Suppressor macrophage treated with lipopolysaccharide for 4 hours (primary cell): Measurements from ENCODE around the gene LCNL1.
A peak's percentile ranks its signal among the peaks of the same experiment; 100 is the strongest.
"Not testable (repeated sequence)": the region's sequence is repeated elsewhere in the genome, so short reads cannot be mapped to it uniquely, and the experiment has no call there.

Experiments used
- DNase-seq: peaks from one replicate; pipeline ENCODE4 v3.0.0-alpha.2; 2020

Gene LCNL1

DNA sequence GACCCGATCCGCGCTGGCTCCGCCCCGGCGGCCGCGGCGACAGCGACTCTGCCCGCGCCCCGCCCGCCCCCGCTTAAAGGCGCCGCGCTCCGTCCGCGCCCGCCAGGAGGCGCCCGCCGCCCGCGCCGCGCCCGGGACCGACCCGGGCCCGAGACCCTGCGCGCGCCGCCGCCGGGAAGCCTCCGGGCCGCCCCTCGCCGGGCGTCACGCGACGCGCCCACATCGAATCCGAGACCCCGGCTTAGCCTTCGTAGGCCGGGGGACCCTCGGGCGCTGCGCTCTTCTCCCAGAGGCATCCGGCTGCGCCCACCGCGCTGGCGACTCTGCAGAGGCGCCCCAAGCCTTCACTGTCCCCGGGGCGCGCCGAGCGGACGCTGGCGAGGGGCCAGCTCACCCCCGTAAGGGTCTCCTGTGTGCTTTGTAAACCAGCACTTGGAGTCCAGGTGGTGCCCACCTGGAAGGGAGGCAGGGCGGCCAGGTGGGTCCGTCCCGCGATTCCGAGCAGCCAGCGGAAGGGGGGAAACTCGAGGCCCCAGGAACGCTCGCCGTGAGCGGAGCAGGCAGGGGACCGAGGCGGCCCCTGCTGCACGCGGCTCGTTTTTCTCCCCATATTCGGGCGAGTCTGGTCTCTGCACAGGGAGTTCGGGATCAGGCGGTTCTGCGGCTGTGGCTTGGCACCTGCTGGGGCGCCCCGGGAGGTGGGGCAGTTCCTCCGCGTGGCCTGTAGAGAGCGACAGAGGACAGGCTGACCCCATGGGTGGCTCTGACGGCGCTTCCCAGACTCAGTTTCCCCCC is 45.7 kb downstream of the LCNL1 start:
- peak; percentile 78 for DNase-seq

DNA sequence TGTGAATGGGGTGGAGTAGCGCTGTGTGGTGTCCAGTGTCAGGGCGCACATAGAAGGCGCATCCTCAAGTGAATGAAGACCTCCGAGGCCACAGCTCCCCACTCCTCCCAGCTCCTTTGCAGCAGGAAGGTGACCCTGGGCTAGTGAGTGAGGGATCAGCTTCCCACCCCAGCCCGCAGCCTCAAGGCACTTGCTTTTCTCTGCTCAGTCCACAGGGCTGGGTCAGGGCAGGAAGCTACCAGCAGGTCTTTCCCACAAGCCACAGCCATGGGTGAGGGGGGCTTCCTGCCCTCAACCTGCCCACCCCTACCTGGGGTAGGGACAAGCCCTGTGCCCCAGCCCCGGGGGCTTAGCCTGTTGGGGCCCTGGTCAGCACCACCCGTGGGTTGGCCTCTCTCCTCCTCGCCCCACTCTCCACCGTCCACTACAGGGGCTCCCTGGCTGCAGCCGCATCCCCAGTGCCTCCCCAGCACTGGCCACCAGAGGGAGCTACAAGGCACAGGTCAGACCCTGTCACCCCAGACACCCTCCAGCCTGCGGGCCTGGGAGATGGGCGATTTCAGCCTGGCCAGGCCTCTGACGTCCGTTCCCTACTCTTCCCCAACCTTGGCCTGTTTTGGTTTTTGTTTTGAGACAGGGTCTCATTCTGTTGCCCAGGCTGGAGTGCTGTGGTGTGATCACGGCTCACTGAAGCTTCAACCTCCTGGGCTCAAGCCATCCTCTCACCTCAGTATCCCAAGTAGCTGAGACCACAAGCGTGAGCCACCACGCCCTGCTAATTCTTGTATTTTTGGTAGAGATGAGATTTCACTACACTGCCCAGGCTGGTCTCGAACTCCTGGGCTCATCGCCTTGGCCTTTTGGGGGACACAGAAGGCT is 46.5 kb downstream of the LCNL1 start:
- peak; percentile 87 for DNase-seq

DNA sequence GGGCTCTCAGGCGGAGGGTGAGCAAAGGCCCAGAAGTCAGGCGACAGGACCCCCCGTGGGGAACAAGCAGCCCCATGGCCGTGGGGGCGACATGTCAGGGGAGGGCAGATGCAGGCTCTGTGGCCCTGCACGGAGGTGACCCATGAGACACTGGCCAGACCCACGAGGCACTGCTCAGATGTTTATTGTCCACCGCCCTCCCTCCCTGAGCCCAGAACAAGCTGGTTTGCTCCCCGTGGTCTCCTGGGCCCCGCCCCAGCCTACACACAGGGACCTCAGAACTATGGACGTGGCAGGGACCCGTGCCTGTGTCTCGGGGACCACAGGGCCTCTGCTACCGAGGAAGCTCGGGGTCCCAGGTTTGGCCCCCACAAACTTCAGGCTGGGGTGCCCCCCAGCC is 47.2 kb downstream of the LCNL1 start:
- no peak for DNase-seq

GRCh38 chr9:137030538-137031527 is 48.0 kb downstream of the LCNL1 start:
- peak; percentile 55 for DNase-seq

DNA sequence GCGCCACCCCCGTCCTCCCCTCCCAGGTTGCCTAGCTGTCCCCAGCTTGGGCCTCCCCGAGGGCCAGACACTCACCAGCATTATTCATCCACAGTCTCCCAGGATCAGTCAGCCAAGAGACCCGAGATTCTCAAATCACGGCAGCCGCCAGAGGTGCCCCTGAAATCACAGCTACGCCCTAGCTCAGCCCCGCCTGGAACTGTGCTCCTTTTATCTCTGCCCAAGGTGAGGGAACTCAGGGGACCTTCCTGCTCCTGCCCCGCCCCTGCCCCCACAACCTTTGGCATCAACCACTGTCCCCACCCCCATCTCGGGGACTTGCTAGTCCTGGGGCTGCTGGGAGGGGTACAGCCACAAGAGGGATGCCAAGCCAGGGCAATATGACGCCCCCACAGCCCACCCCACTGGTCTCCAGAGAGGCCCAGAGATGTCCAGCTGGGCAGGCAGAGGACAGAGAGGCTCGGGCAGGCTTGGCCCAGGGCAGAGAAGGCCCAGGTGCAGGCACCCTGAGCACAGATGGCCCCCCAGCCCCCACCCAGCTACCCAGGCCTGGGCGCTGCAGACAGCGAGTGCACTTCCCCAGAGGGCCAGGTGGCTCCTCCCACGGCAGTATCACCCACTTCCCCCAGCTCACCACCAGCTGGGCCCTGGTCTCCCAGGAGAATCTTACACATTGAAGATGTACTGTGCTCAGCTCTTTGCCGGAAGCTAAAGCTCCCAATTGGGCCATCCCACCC is 49.3 kb downstream of the LCNL1 start, which contains the start of gene FUT7:
FUT7 (minus strand) TSS at position 185 of the 737 bp plus-strand sequence; CDS start at position 88, 97 bp downstream.
- no peak for DNase-seq

- DNase-seq = peak; percentile 85
Measured at GRCh38 chr9:137032858-137033257, 50.1 kb downstream of the LCNL1 start.

DNA sequence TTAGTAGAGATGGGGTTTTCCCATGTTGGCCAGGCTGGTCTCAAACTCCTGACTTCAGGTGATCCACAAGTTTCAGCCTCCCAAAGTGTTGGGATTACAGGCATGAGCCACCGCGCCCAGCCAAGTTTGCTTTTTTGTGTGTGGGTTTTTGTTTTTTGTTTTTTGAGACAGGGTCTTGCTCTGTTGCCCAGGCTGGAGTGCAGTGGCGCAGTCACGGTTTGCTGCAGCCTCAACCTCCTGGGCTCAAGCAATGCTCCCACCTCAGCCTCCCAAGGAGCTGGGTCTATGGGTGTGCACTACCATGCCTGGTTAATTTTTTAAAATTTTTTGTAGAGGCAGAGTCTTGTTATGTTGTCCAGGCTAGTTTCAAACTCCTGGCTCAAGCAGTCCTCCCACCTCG is 50.7 kb downstream of the LCNL1 start:
- not testable (repeated sequence) for DNase-seq

DNA sequence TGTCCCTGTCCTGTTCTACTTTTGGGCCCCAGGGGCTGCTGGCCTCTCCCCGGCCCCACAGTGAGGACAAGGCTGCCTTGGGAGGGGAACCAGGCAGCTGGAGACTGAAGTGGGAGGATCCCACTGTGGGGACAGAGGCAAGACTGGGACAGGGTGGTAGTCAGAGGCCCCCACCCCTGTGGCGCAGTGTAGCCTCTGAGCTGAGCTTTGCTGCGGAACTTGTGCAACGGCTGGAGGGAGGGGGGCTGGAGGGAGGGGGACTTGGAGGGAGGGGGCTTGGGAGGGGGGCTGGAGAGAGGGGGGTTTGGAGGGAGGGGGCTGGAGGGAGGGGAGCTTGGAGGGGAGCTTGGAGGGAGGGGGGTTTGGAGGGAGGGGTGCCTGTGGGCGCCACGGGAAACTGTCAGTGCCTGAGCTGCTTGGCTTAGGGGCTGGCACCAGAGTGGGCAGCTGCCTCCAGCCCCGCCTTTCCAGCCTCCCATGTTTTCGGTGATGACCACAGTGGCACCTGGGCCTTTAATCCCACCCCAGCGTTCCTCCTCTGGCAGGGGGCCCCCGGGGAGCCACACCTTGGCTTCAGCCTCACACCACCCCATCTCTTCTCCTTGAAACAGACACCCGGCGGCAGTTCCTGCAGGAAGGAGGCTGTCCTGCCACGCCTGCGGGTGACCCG is 51.4 kb downstream of the LCNL1 start:
- peak; percentile 58 for DNase-seq

- peak; percentile 89 for DNase-seq
Measured at GRCh38 chr9:137034709-137035506, 52.1 kb downstream of the LCNL1 start.
